Astrocyte (in vitro differentiated cells and primary cell): ENCODE measurements around the gene PLK3. TPM values are rescaled to one million over a fixed set of nuclear protein-coding genes. Genes with fewer than 3 reads are reported as not detected.

Source experiments
- DNase-seq: peaks from one replicate; pipeline ENCODE4 v3.0.0-alpha.2; 2010; ENCODE audit warnings: low read depth
- FAIRE-seq: peaks from 2 replicates; lab custom pipeline; 2011; peaks lifted over from hg19 to GRCh38; lab: Jason Lieb, UNC
- H2AFZ ChIP-seq: 2 replicates; pipeline ENCODE4 v1.6.0; 2012; ENCODE audit warnings: low read depth, low read length, inconsistent platforms
- H3K27ac ChIP-seq: 2 replicates; pipeline ENCODE4 v1.5.1; 2011; ENCODE audit warnings: low read depth, low read length, inconsistent platforms
- H3K27me3 ChIP-seq: 2 replicates; pipeline ENCODE4 v1.6.0; 2011; ENCODE audit warnings: low read length, inconsistent platforms; ENCODE audit not compliant: insufficient read depth
- H3K36me3 ChIP-seq: 2 replicates; pipeline ENCODE4 v1.5.1; 2011; ENCODE audit warnings: low read length, inconsistent platforms; ENCODE audit not compliant: insufficient read depth
- H3K4me1 ChIP-seq: 2 replicates; pipeline ENCODE4 v1.5.1; 2011; ENCODE audit warnings: low read length, inconsistent platforms; ENCODE audit not compliant: insufficient read depth
- H3K4me2 ChIP-seq: 2 replicates; pipeline ENCODE4 v1.6.0; 2012; ENCODE audit warnings: low read length, inconsistent platforms
- H3K4me3 ChIP-seq: 2 replicates; pipeline ENCODE4 v1.5.1; 2011; ENCODE audit warnings: low read depth, mild to moderate bottlenecking, low read length, inconsistent platforms; ENCODE audit not compliant: insufficient read depth
- H3K79me2 ChIP-seq: 2 replicates; pipeline ENCODE4 v1.6.0; 2012; ENCODE audit warnings: mild to moderate bottlenecking, low read length, inconsistent platforms; ENCODE audit not compliant: insufficient read depth
- H3K9ac ChIP-seq: 2 replicates; pipeline ENCODE4 v1.6.0; 2012; ENCODE audit warnings: mild to moderate bottlenecking, low read length, inconsistent platforms
- H3K9me3 ChIP-seq: 2 replicates; pipeline ENCODE4 v1.5.1; 2012; ENCODE audit warnings: low read depth, mild to moderate bottlenecking, low read length, inconsistent platforms; ENCODE audit not compliant: insufficient read depth
- H4K20me1 ChIP-seq: 2 replicates; pipeline ENCODE4 v1.6.0; 2012; ENCODE audit warnings: low read length, inconsistent platforms; ENCODE audit not compliant: insufficient read depth
- H3K27ac Mint-ChIP-seq: one replicate; pipeline ENCODE4 v1.8.0; 2021; ENCODE audit warnings: mild to moderate bottlenecking, mixed read lengths; ENCODE audit not compliant: unreplicated experiment
- H3K27me3 Mint-ChIP-seq: one replicate; pipeline ENCODE4 v1.8.0; 2021; ENCODE audit warnings: low read depth, mixed read lengths; ENCODE audit not compliant: unreplicated experiment
- H3K36me3 Mint-ChIP-seq: one replicate; pipeline ENCODE4 v1.8.0; 2021; ENCODE audit warnings: low read depth, mixed read lengths; ENCODE audit not compliant: unreplicated experiment
- H3K4me1 Mint-ChIP-seq: one replicate; pipeline ENCODE4 v1.8.0; 2021; ENCODE audit warnings: low read depth, mixed read lengths; ENCODE audit not compliant: unreplicated experiment
- H3K4me3 Mint-ChIP-seq: one replicate; pipeline ENCODE4 v1.8.0; 2021; ENCODE audit warnings: mild to moderate bottlenecking, moderate library complexity, mixed read lengths; ENCODE audit not compliant: unreplicated experiment
- H3K9me3 Mint-ChIP-seq: one replicate; pipeline ENCODE4 v1.8.0; 2021; ENCODE audit warnings: mild to moderate bottlenecking, mixed read lengths; ENCODE audit not compliant: unreplicated experiment
- EZH2 ChIP-seq: IDR thresholded peaks from 2 replicates; pipeline ENCODE4 v1.6.1; 2012; ENCODE audit warnings: mild to moderate bottlenecking, low read length, inconsistent platforms; ENCODE audit not compliant: insufficient read depth
- total RNA-seq: library from RNA; stranded (reverse); gene quantifications from 2 replicates; pipeline ENCODE4 v1.2.1, GENCODE V29; 2021
- TF ChIP-seq, protein P1 (sequence below): IDR thresholded peaks from 2 replicates; pipeline ENCODE4 v1.5.1; 2011; ENCODE audit warnings: low read depth, mild to moderate bottlenecking, inconsistent platforms, low read length, moderate library complexity; ENCODE audit not compliant: insufficient read depth

Gene PLK3
- total RNA-seq, 1 donor from 2014 or later, result 66.4 TPM

DNA sequence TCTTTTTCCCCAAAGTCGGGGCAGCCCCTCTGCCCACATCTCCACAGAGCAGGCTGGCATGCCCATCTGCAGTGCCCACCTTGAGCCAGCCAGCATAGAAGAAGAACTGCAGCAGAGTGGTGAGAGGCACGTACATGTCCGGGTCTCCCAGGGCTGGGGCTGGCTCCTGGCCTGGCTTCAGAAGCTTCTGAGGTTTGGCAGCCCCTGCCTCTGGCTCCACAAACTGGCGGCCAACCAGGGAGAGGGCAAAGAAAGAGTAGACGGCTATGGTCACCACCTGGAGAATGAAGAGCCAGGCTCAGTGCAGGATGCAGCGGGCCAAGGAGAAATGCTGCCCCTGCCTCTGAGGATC lies 15.2 kb upstream of the PLK3 start:
- H3K4me1 Mint-ChIP-seq, result no peaks in the 10 kb centered on the region
- peaks cover 25% of the 10 kb centered on the region for H3K4me1 ChIP-seq
- no peaks in the 10 kb centered on the region for H3K27me3 ChIP-seq
- H3K27ac ChIP-seq, result no peak overlapping the region
- FAIRE-seq (no peak), DNase-seq (no peak)
- TF ChIP-seq, protein P1, sequence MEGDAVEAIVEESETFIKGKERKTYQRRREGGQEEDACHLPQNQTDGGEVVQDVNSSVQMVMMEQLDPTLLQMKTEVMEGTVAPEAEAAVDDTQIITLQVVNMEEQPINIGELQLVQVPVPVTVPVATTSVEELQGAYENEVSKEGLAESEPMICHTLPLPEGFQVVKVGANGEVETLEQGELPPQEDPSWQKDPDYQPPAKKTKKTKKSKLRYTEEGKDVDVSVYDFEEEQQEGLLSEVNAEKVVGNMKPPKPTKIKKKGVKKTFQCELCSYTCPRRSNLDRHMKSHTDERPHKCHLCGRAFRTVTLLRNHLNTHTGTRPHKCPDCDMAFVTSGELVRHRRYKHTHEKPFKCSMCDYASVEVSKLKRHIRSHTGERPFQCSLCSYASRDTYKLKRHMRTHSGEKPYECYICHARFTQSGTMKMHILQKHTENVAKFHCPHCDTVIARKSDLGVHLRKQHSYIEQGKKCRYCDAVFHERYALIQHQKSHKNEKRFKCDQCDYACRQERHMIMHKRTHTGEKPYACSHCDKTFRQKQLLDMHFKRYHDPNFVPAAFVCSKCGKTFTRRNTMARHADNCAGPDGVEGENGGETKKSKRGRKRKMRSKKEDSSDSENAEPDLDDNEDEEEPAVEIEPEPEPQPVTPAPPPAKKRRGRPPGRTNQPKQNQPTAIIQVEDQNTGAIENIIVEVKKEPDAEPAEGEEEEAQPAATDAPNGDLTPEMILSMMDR, result no peak
- no peak for TF ChIP-seq EZH2
- H3K9ac ChIP-seq, result no peak overlapping the region
- H3K79me2 ChIP-seq, result no peaks in the 10 kb centered on the region
- H3K4me2 ChIP-seq, result peak overlapping the region; percentile 83
- peak overlapping the region; percentile 77 for H2AFZ ChIP-seq
- H4K20me1 ChIP-seq, result peaks cover 13% of the 10 kb centered on the region
- no peaks in the 10 kb centered on the region for H3K36me3 ChIP-seq
- H3K9me3 Mint-ChIP-seq, result no peaks in the 10 kb centered on the region
- H3K27me3 Mint-ChIP-seq, result peaks cover 9% of the 10 kb centered on the region
- no peak overlapping the region for H3K27ac Mint-ChIP-seq
- H3K4me3 ChIP-seq, result no peak overlapping the region
- H3K36me3 Mint-ChIP-seq, result peaks cover 12% of the 10 kb centered on the region
- no peak overlapping the region for H3K4me3 Mint-ChIP-seq
- H3K9me3 ChIP-seq, result no peaks in the 10 kb centered on the region

DNA sequence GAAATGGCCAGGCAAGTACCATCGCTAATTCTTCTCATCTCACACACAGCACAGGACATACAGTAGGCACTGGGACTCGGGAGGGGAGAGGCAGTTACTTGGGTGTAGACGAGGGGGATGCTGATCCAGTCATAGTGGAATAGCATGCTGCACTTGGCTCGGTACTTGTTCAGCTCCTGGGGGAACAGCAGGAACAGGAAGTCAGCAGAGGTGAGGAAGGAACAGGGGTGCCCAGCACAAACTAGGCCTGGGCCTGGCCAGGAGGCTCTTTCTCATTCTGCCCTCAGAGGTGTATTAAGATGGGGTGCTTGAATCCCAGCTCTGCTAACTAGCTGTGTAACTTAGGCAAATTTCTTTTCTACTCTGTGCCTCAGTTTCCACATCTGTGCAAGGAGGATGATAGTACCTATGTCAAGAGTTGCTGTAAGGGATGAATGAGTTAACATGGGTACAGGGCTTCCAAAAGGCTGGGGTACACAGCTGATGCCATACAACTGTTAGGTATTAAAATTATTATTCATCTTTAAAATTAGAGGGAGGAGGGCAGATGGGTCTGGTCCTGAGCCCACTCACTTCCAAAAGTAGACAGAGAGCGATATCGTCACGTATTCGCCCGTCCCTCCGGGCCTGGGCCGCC lies 14.6 kb upstream of the PLK3 start:
- Histone ChIP-seq H3K4me3 (peak overlapping the region; percentile 25), H2AFZ (peak overlapping the region; percentile 87), H3K27ac (no peak overlapping the region), H3K4me2 (peak overlapping the region; percentile 90), H3K4me1 (peaks cover 25% of the 10 kb centered on the region), H3K27me3 (no peaks in the 10 kb centered on the region), H3K79me2 (no peaks in the 10 kb centered on the region), H3K9ac (peak overlapping the region; percentile 51), H3K36me3 (no peaks in the 10 kb centered on the region), H3K9me3 (no peaks in the 10 kb centered on the region), H4K20me1 (peaks cover 7% of the 10 kb centered on the region)
- peak overlapping the region; percentile 62 for H3K4me3 Mint-ChIP-seq
- no peaks in the 10 kb centered on the region for H3K9me3 Mint-ChIP-seq
- FAIRE-seq (no peak), DNase-seq (no peak)
- peak overlapping the region; percentile 20 for H3K27ac Mint-ChIP-seq
- no peaks in the 10 kb centered on the region for H3K4me1 Mint-ChIP-seq
- peaks cover 12% of the 10 kb centered on the region for H3K27me3 Mint-ChIP-seq
- peaks cover 6% of the 10 kb centered on the region for H3K36me3 Mint-ChIP-seq
- TF ChIP-seq, protein P1, result no peak
- no peak for TF ChIP-seq EZH2

DNA sequence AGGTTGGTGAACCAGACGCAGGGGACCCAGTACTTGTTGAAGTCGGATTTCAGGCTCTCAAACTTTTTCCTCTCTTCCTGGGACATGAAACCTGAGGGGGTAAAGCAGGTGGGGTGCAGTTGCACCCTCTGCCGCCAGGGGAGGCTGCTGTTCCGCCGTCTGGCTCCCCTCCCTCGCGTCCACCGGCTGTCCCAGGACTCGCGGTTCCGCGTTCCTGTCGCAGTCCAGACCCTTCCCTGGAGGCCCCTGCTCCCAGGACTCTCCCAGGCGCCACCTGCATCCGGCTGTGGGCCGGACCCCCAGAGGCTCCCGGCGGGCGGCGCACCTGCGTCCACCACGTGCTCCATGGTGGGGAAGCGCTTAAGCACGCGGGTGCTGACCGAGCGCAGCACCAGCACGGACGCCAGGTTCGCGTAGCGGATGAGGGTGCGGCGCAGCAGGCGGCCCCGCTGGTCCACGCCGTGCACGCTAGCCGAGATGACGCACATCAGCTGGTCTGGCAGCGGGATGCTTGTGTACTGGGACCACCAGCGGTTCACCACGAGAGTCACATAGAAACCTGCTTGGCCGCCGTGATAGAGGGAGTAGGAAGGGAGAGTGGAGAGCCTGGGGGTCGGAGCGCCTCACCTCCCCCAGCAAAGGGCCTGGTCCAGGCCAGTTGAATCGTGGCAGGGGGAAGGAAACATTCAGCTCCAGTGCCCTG lies 13.9 kb upstream of the PLK3 start:
- TF ChIP-seq, protein P1, result peak; percentile 86
- TF ChIP-seq EZH2, result no peak
- peaks cover 12% of the 10 kb centered on the region for H3K27me3 Mint-ChIP-seq
- Histone ChIP-seq H3K4me3 (peak overlapping the region; percentile 25), H3K9me3 (no peaks in the 10 kb centered on the region), H3K27ac (no peak overlapping the region), H3K27me3 (no peaks in the 10 kb centered on the region), H3K36me3 (no peaks in the 10 kb centered on the region), H3K4me1 (peaks cover 25% of the 10 kb centered on the region), H3K4me2 (peak overlapping the region; percentile 90), H3K9ac (peak overlapping the region; percentile 51), H3K79me2 (no peaks in the 10 kb centered on the region), H4K20me1 (peaks cover under 1% of the 10 kb centered on the region), H2AFZ (peak overlapping the region; percentile 87)
- no peaks in the 10 kb centered on the region for H3K9me3 Mint-ChIP-seq
- peak overlapping the region; percentile 20 for H3K27ac Mint-ChIP-seq
- no peak for FAIRE-seq
- H3K4me1 Mint-ChIP-seq, result no peaks in the 10 kb centered on the region
- H3K36me3 Mint-ChIP-seq, result peaks cover 6% of the 10 kb centered on the region
- H3K4me3 Mint-ChIP-seq, result peak overlapping the region; percentile 62
- peak; percentile 60 for DNase-seq
